ENCODE results near the gene VWA3B. TPM values are rescaled to one million over a fixed set of nuclear protein-coding genes. Genes with fewer than 3 reads are reported as not detected.

The VWA3B gene
- total RNA-seq, 2 donors from 2014 or later, result 0.78 TPM; not detected in 1

DNA sequence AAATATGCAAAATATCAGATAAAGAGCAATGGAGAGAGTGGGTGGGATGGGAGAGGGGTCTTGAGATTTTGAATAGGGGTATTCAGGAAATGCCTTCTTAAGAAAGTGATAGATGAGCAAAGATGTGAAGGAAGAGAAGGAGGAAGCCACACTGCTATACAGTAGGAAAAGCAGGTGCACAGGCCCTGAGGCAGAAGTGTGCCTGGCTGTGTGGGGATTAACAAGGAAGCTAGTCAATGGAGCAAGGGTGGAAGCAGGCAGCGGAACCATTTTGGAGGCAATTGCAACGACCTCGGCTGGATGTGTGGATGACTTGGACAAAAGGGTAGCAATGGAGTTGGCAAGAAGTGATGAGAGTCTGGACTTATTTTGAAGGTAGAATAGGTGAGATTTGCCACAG lies 248.3 kb downstream of the VWA3B start:
- Histone ChIP-seq H3K4me3 (no peak overlapping the region), H3K27me3 (no peaks in the 10 kb centered on the region), H3K27ac (no peak overlapping the region), H3K36me3 (replicated peaks in 1 of 2; ENCODE audit: insufficient read depth in 1 of 2, low read depth in 2 of 2) (no peaks in the 10 kb centered on the region), H3K4me1 (no peaks in the 10 kb centered on the region), H3K9me3 (no peaks in the 10 kb centered on the region)
- 82% methylated on average over 3 of the region's 3 CpGs for WGBS, 2 donors
- TF ChIP-seq POLR2A (IDR thresholded peaks at IDR 0.05), result no peak
- TF ChIP-seq, protein P1, sequence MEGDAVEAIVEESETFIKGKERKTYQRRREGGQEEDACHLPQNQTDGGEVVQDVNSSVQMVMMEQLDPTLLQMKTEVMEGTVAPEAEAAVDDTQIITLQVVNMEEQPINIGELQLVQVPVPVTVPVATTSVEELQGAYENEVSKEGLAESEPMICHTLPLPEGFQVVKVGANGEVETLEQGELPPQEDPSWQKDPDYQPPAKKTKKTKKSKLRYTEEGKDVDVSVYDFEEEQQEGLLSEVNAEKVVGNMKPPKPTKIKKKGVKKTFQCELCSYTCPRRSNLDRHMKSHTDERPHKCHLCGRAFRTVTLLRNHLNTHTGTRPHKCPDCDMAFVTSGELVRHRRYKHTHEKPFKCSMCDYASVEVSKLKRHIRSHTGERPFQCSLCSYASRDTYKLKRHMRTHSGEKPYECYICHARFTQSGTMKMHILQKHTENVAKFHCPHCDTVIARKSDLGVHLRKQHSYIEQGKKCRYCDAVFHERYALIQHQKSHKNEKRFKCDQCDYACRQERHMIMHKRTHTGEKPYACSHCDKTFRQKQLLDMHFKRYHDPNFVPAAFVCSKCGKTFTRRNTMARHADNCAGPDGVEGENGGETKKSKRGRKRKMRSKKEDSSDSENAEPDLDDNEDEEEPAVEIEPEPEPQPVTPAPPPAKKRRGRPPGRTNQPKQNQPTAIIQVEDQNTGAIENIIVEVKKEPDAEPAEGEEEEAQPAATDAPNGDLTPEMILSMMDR (IDR thresholded peaks at IDR 0.05), result no peak
- intact Hi-C loops (cut with DNase I), result no loop called here
- DNase-seq, result no peak
- ATAC-seq, result no peak

DNA sequence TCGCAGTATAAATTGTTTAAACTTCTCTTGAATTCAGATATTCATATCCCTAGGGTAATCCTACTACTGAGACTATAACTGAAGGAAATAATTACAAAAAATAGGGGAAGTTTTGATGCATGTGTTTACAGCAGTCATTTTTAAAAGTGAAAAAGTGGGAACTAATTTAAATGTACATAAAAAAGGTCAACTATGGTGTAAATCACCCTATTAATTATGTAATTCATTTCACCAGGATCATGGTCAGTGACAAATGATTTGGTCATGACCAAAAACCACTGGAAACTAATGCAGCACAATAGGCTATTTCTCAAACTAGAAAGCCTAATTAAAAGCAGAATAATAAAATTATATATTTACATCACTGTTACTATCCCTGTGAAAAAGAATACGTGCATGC lies 254.3 kb downstream of the VWA3B start:
- DNase-seq (no peak), ATAC-seq (no peak)
- no peak for TF ChIP-seq POLR2A (IDR thresholded peaks at IDR 0.05)
- TF ChIP-seq, protein P1 (IDR thresholded peaks at IDR 0.05), result no peak
- peaks cover 2% of the 10 kb centered on the region for H3K4me1 ChIP-seq
- no peak overlapping the region for H3K4me3 ChIP-seq
- intact Hi-C loops (cut with DNase I), result no loop called here
- 83 to 91% methylated on average over 2 of the region's 2 CpGs for WGBS, 2 donors
- no peak overlapping the region for H3K27ac ChIP-seq
- no peaks in the 10 kb centered on the region for H3K9me3 ChIP-seq
- no peaks in the 10 kb centered on the region for H3K36me3 ChIP-seq (replicated peaks in 1 of 2; ENCODE audit: insufficient read depth in 1 of 2, low read depth in 2 of 2)
- H3K27me3 ChIP-seq, result no peaks in the 10 kb centered on the region

DNA sequence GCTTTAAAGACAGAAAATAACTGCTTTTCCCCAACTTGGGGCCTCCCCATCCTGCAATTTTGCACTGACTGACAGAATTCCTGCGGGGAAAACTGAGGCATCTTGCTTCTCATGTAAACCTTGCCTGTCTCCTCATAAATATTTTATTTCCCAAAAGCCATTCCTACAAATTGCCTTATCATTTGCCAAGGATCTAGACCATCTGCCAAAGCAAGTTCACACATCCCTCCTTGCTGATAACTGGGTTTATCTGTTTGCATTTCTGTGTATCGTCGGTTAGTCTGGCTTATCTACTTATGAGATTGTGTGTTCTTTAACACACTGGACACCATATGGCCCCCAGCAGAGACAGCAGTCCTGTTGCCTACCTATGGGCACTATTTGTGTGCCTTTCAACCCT lies 256.3 kb downstream of the VWA3B start:
- Histone ChIP-seq H3K36me3 (replicated peaks in 1 of 2; ENCODE audit: insufficient read depth in 1 of 2, low read depth in 2 of 2) (no peaks in the 10 kb centered on the region), H3K4me1 (peaks cover 15% of the 10 kb centered on the region), H3K27me3 (peaks cover 0 to 19% of the 10 kb centered on the region in 2 donors), H3K27ac (no peak overlapping the region), H3K9me3 (no peaks in the 10 kb centered on the region), H3K4me3 (no peak overlapping the region)
- no peak for TF ChIP-seq POLR2A (IDR thresholded peaks at IDR 0.05)
- TF ChIP-seq, protein P1 (IDR thresholded peaks at IDR 0.05), result no peak
- ATAC-seq (no peak), DNase-seq (no peak)
- 21 to 24% methylated on average over 3 of the region's 3 CpGs for WGBS, 2 donors
- intact Hi-C loops (cut with DNase I), result no loop called here

DNA sequence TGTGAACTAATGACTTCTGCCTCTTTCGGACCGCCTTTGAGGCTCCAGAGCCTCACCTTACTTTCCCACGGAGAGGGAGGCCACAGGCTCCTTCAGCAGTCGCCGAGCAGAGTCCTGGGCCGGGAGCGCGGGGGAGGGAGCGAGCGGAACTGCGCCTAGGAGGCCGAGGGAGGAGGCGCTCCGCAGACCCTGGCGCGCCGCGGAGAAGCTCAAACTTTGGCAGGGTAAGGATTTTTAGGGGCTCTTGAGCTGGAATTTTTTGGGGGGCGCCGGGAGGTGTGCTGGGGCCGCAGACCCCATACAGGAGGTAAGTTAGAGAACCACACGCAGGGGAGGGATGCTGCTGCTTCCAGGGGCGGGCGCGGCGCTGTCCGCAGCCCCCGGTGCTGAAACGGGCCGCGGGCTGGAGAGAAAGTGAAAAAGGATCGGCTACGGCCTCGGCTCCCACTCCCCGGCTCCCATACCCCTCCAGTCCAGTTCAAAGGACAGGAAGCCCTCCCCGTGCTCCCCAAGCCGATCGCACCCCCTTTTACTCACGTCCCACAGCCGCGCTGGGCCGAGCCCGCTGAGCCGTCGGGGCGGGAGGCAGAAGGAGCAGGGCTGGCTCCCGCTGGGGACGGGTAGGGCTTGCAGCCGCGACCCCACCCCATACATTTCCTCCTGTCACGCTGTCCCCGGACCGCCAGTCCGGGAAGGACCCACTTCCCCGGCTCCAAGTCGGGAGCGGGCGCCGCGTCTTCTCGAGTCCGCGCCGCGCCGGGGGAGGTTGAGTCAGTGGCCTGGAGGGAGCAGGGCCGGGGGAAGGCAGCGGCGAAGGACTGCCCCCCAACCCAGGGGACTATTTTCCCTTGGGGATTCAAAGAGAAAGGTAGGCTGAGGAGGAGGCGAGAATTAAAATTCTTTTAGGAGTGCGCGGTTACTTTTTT lies 259.6 kb downstream of the VWA3B start, which contains the start of gene CNGA3:
Gene CNGA3 (plus strand): TSS at position 146 of the 926 bp plus-strand sequence. CDS start 23,520 bp downstream, outside the sequence.
- Histone ChIP-seq H3K4me3 (no peak within 1 kb of the TSS), H3K9me3 (no peaks in the 10 kb centered on the region), H3K4me1 (peaks cover 15% of the 10 kb centered on the region), H3K36me3 (replicated peaks in 1 of 2; ENCODE audit: insufficient read depth in 1 of 2, low read depth in 2 of 2) (no peaks in the 10 kb centered on the region), H3K27ac (no peak within 1 kb of the TSS), H3K27me3 (peaks cover 0 to 20% of the 10 kb centered on the region in 2 donors)
- ATAC-seq (no peak), DNase-seq (peak in 3 of 4 donors; percentile 16 to 30 (median 17))
- WGBS, 2 donors, result 2 to 6% methylated on average over 44 to 71 of the region's 72 CpGs
- TF ChIP-seq, protein P1 (IDR thresholded peaks at IDR 0.05), result no peak
- no peak for TF ChIP-seq POLR2A (IDR thresholded peaks at IDR 0.05)
- intact Hi-C loops (cut with DNase I), result no loop called here

Data from body of pancreas (tissue), 4 donors.